WI38 (cell line): Measurements from ENCODE around the gene ABLIM3.

ENCODE experiments used
- H3K4me3 ChIP-seq: 2 replicates; pipeline ENCODE4 v1.5.1; 2011; ENCODE audit warnings: low read depth, mild to moderate bottlenecking, control low read depth, low read length
- CTCF ChIP-seq: IDR thresholded peaks from 2 replicates; pipeline ENCODE4 v1.5.1; 2012; ENCODE audit warnings: low read depth, mild to moderate bottlenecking, control low read depth, low read length

Gene ABLIM3

DNA sequence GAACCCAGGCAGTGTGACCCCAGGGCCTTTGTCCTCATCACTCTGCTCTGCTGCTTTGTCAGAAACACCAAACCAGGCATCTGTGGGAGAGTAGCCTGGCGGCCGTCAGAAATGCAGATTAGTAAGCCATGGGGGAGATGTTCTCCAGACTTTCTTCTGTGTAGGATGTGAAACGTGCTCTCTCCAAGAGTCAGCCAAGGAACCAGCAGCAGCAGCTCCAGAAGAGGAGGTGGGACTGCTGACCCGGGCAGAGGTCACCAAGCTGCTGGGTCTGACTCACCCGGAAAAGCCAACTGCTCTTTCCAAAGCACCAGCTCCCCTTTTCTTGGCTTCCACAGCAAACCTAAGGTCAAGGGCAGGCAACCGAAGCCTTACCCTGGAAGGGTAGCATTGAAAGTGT lies 14.4 kb upstream of the ABLIM3 start:
- TF ChIP-seq CTCF, result no peak
- no peak overlapping the region for H3K4me3 ChIP-seq

DNA sequence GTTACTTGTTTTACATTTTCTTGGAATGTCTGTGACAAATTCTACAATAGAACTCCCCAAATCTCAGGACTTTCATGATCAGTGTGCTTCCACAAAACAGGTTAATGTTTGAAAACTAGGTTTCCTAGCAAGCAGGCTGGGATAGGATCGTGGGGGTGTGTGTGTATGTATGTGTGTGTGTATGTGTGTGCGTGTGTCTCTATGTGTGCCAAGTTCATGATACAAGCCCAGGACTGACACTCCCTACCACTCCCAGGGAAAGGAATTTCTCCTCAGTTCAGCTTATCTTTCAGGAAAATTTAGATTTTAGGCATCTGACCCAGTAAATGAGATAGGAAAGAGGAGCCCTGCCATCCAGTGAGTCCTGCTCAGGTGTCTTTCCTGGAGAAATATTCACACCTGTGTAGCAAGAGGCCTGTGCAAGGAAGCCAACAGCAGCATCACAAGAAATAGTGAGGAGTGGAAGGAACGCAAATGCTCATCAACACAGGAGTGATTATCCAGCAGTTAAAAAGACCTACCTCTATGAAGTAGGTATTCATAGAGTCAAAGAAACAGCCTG lies 13.8 kb upstream of the ABLIM3 start:
- TF ChIP-seq CTCF, result no peak
- H3K4me3 ChIP-seq, result no peak overlapping the region

DNA sequence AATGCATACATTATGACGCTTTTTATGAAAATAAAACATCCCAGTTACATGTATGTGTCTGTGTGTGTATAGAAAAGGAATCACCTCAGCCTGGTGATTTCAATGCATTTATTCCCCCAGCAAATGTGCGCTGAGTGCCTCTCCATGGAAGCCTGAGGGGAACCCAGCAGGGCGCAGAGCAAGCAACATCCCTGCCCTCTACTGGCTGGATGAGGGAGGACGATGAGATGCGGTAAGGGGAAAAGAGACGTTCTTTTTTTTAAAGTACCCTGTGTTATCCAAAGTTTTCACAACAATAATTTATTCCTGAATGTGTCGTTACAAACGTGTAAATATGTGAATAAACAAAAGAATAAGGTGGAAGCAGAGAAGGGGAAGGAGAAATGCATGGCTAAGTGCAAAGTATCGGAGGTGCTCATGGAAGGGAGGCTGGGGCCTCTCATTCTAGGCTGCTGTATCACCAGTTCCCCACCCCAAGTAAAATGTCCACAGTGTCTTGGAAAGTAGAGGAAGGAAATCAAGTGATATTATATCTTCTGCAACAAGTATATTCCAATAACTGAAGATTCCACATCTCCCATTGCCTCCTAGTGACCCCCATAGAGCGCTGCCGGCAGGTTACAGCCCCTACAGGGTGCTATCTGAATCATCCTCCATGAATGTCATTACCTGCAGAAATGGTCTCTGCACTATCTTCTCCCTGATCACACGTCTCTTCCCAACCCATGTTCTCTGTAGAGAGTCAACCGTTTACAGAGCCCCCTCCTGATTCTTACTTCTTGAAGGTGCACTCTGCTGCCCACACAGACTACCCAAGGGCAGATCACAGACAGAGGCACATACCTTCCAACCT lies 13.0 kb upstream of the ABLIM3 start:
- TF ChIP-seq CTCF, result peak; percentile 90
- no peak overlapping the region for H3K4me3 ChIP-seq

DNA sequence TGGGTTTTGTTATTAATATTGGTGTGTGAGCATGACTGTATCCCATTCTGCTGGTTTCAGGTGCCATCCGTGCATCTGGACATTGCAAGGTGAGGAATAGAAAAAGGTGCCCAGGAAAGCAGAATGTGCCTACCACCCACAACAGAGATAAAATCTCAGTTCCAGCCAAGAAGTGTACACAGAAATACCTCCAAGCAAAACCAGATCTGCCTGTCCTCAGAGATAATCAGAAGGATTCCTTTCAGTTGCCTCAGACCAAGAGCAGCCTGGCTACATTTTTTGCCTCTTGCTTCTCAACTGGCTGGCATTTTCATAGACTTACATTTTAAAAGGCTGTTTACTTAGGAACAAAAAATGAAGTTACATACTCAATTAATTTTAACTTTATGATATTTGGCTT lies 12.1 kb upstream of the ABLIM3 start:
- TF ChIP-seq CTCF, result no peak

GRCh38 chr5:149130121-149130914 lies 11.0 kb upstream of the ABLIM3 start:
- no peak for TF ChIP-seq CTCF
- H3K4me3 ChIP-seq, result no peak overlapping the region

More for the DNA sequence above, 12.1 kb upstream of the ABLIM3 start:
- no peak overlapping the region for H3K4me3 ChIP-seq

GRCh38 chr5:149132474-149132873 lies 8.8 kb upstream of the ABLIM3 start:
- no peak overlapping the region for H3K4me3 ChIP-seq
- TF ChIP-seq CTCF, result no peak
